GM23338 (cell line): ENCODE measurements around the gene IL31.

Source experiments
- CREB1 ChIP-seq: fragments of 250-450 bp; sonication (Bioruptor Pico); IDR thresholded peaks from 2 replicates; pipeline ENCODE4 v1.5.0; 2020; ENCODE audit warnings: low read depth, mild to moderate bottlenecking, moderate library complexity
- CTCF ChIP-seq, 2 experiments: fragments of 200-600 bp in 1 of 2; sonication (generic) in 1 of 2; conservative IDR thresholded peaks; 2 replicates each; pipeline versions ENCODE4 v1.5.1 to v1.6.1; 2016 to 2017; ENCODE audit warnings: antibody characterized with exemption in 2 of 2, low read depth in 2 of 2, mild to moderate bottlenecking in 2 of 2, moderate library complexity in 1 of 2
- EZH2 ChIP-seq: fragments of 200-600 bp; sonication (generic); IDR thresholded peaks from one replicate; pipeline ENCODE4 v1.8.0; 2017; ENCODE audit warnings: antibody characterized with exemption, mild to moderate bottlenecking, low read depth; ENCODE audit not compliant: unreplicated experiment
- EZH2phosphoT487 ChIP-seq: fragments of 200-600 bp; sonication (generic); IDR thresholded peaks from one replicate; pipeline ENCODE4 v1.8.1; 2018; ENCODE audit warnings: antibody characterized with exemption; ENCODE audit not compliant: unreplicated experiment
- JUNB ChIP-seq: IDR thresholded peaks from one replicate; pipeline ENCODE4 v1.6.1; 2016; ENCODE audit warnings: antibody characterized with exemption; ENCODE audit not compliant: unreplicated experiment
- NANOG ChIP-seq: IDR thresholded peaks from 2 replicates; pipeline ENCODE4 v1.6.1; 2016; ENCODE audit warnings: antibody characterized with exemption, borderline replicate concordance
- POLR2AphosphoS5 ChIP-seq: IDR thresholded peaks from 2 replicates; pipeline ENCODE4 v1.6.1; 2016; ENCODE audit warnings: antibody characterized with exemption, low read depth
- REST ChIP-seq: IDR thresholded peaks from one replicate; pipeline ENCODE4 v1.6.1; 2018; ENCODE audit warnings: antibody characterized with exemption; ENCODE audit not compliant: unreplicated experiment
- STAT1 ChIP-seq: IDR thresholded peaks from one replicate; pipeline ENCODE4 v1.6.1; 2016; ENCODE audit warnings: antibody characterized with exemption; ENCODE audit not compliant: unreplicated experiment
- ZNF114 ChIP-seq: fragments of 250-450 bp; sonication (Bioruptor Pico); IDR thresholded peaks from 2 replicates; pipeline ENCODE4 v1.5.0; 2020; ENCODE audit warnings: mild to moderate bottlenecking, moderate library complexity
- ZNF331 ChIP-seq: fragments of 250-450 bp; sonication (Bioruptor Pico); IDR thresholded peaks from 2 replicates; pipeline ENCODE4 v1.5.0; 2020; ENCODE audit warnings: low read depth, mild to moderate bottlenecking, moderate library complexity
- TF ChIP-seq, protein P1 (sequence below): IDR thresholded peaks from 2 replicates; pipeline ENCODE4 v1.6.1; 2016; ENCODE audit warnings: antibody characterized with exemption

GRCh38 chr12:122141911-122142725 is 31.9 kb downstream of the IL31 start:
- TF ChIP-seq CTCF (conservative IDR thresholded peaks at IDR 0.05; ENCODE audit: low read depth in 2 of 2) (no peak), JUNB (no peak), REST (no peak), POLR2AphosphoS5 (no peak), EZH2 (no peak), EZH2phosphoT487 (no peak), CREB1 (CRISPR knock-in tag) (no peak), ZNF114 (CRISPR knock-in tag) (no peak), ZNF331 (CRISPR knock-in tag) (no peak), STAT1 (no peak), NANOG (no peak)
- TF ChIP-seq, protein P1, sequence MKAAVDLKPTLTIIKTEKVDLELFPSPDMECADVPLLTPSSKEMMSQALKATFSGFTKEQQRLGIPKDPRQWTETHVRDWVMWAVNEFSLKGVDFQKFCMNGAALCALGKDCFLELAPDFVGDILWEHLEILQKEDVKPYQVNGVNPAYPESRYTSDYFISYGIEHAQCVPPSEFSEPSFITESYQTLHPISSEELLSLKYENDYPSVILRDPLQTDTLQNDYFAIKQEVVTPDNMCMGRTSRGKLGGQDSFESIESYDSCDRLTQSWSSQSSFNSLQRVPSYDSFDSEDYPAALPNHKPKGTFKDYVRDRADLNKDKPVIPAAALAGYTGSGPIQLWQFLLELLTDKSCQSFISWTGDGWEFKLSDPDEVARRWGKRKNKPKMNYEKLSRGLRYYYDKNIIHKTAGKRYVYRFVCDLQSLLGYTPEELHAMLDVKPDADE, result no peak
